ENCODE measurements around the gene AZU1.

DNA sequence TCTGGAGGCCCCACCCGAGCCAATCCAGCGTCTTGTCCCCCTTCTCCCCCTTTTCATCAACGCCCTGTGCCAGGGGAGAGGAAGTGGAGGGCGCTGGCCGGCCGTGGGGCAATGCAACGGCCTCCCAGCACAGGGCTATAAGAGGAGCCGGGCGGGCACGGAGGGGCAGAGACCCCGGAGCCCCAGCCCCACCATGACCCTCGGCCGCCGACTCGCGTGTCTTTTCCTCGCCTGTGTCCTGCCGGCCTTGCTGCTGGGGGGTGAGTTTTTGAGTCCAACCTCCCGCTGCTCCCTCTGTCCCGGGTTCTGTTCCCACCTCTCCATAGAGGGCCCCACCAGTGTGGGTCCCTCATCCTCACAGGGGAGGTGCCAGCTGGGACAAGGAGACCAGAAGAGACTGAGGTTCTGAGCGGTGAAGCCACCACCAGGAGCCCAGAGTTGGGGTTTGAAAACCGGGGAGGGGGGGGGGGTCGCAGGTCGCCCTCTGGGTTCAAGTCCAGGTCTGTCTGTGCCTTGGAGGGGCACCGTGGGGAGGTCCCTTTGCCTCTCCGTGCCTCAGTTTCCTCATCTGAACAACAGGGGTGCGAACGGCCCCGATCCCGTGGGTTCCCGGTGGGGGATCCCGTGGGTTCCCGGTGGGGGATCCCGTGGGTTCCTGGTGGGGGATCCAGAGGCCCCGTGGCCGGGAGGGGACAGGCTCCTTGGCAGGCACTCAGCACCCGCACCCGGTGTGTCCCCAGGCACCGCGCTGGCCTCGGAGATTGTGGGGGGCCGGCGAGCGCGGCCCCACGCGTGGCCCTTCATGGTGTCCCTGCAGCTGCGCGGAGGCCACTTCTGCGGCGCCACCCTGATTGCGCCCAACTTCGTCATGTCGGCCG is 24.7 kb downstream of the AZU1 start, which contains the start of gene ELANE:
- TF ChIP-seq FOSL2 (IDR thresholded peaks at IDR 0.05) (no peak), FOSL2 (CRISPR knock-in tag; IDR thresholded peaks at IDR 0.05) (no peak), PHF8 (IDR thresholded peaks at IDR 0.05; ENCODE audit: borderline replicate concordance, low read depth) (no peak), ESRRA (IDR thresholded peaks at IDR 0.05; ENCODE audit: borderline replicate concordance, low read length) (no peak)
- TF ChIP-seq, protein P1, sequence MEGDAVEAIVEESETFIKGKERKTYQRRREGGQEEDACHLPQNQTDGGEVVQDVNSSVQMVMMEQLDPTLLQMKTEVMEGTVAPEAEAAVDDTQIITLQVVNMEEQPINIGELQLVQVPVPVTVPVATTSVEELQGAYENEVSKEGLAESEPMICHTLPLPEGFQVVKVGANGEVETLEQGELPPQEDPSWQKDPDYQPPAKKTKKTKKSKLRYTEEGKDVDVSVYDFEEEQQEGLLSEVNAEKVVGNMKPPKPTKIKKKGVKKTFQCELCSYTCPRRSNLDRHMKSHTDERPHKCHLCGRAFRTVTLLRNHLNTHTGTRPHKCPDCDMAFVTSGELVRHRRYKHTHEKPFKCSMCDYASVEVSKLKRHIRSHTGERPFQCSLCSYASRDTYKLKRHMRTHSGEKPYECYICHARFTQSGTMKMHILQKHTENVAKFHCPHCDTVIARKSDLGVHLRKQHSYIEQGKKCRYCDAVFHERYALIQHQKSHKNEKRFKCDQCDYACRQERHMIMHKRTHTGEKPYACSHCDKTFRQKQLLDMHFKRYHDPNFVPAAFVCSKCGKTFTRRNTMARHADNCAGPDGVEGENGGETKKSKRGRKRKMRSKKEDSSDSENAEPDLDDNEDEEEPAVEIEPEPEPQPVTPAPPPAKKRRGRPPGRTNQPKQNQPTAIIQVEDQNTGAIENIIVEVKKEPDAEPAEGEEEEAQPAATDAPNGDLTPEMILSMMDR (IDR thresholded peaks at IDR 0.05), result no peak
- TF ChIP-seq, protein P2, sequence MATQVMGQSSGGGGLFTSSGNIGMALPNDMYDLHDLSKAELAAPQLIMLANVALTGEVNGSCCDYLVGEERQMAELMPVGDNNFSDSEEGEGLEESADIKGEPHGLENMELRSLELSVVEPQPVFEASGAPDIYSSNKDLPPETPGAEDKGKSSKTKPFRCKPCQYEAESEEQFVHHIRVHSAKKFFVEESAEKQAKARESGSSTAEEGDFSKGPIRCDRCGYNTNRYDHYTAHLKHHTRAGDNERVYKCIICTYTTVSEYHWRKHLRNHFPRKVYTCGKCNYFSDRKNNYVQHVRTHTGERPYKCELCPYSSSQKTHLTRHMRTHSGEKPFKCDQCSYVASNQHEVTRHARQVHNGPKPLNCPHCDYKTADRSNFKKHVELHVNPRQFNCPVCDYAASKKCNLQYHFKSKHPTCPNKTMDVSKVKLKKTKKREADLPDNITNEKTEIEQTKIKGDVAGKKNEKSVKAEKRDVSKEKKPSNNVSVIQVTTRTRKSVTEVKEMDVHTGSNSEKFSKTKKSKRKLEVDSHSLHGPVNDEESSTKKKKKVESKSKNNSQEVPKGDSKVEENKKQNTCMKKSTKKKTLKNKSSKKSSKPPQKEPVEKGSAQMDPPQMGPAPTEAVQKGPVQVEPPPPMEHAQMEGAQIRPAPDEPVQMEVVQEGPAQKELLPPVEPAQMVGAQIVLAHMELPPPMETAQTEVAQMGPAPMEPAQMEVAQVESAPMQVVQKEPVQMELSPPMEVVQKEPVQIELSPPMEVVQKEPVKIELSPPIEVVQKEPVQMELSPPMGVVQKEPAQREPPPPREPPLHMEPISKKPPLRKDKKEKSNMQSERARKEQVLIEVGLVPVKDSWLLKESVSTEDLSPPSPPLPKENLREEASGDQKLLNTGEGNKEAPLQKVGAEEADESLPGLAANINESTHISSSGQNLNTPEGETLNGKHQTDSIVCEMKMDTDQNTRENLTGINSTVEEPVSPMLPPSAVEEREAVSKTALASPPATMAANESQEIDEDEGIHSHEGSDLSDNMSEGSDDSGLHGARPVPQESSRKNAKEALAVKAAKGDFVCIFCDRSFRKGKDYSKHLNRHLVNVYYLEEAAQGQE (IDR thresholded peaks at IDR 0.05), result no peak
- TF ChIP-seq, protein P3, sequence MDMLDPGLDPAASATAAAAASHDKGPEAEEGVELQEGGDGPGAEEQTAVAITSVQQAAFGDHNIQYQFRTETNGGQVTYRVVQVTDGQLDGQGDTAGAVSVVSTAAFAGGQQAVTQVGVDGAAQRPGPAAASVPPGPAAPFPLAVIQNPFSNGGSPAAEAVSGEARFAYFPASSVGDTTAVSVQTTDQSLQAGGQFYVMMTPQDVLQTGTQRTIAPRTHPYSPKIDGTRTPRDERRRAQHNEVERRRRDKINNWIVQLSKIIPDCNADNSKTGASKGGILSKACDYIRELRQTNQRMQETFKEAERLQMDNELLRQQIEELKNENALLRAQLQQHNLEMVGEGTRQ (IDR thresholded peaks at IDR 0.05), result no peak
